Activated T-cell treated with anti-CD3 and anti-CD28 coated beads, Interleukin-2, amount 50 U/mL, for 24 hours (primary cell): ENCODE measurements around the gene KCNK5.
A peak's percentile ranks its signal among the peaks of the same experiment; 100 is the strongest.

Experiments
- DNase-seq: peaks from one replicate; pipeline ENCODE4 v3.0.0-alpha.2; 2020
- H3K27ac Mint-ChIP-seq: 2 replicates; pipeline ENCODE4 v1.8.0; 2020; ENCODE audit warnings: mild to moderate bottlenecking, mixed read lengths
- H3K27me3 Mint-ChIP-seq: 2 replicates; pipeline ENCODE4 v1.8.0; 2020; ENCODE audit warnings: mixed read lengths
- H3K36me3 Mint-ChIP-seq: 2 replicates; pipeline ENCODE4 v1.8.0; 2020; ENCODE audit warnings: low read depth, mixed read lengths
- H3K4me1 Mint-ChIP-seq: 2 replicates; pipeline ENCODE4 v1.8.0; 2020; ENCODE audit warnings: low read depth, mixed read lengths
- H3K4me3 Mint-ChIP-seq: 2 replicates; pipeline ENCODE4 v1.8.0; 2020; ENCODE audit warnings: mild to moderate bottlenecking, moderate library complexity, mixed read lengths
- H3K9me3 Mint-ChIP-seq: 2 replicates; pipeline ENCODE4 v1.8.0; 2020; ENCODE audit warnings: mixed read lengths

Gene KCNK5

DNA sequence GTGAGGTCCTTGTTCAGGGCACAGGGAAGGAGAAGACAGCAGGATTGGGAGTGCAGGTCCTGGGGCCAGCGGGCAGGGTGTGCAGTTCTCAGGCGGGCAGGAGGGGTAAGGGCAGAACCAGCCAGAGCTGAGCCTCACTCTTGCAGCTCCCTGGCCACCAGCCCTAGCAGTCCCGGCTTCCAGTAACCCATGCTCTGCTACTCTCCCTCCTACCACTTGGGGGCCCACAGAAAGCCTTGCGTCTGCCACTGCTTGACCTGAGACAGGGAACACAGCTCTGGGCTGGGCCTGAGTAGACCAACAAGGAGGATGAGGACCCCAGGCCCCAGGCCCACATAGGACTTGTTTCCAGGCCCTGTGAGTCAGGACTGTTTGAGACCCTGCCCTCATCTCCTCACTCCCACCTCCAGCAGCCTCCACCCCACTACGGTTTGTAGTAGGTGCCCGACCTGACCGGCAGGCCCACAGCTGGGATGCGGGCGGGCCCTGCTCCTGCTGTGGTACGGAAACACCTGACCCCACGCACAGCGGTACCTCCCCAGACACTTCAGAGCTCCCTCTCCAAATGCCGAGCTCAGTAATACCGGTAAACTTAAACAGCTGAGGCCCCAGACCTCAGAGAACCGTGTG, 39.2 kb downstream of the KCNK5 start:
- no peaks in the 10 kb centered on the region for H3K9me3 Mint-ChIP-seq
- DNase-seq = no peak
- no peaks in the 10 kb centered on the region for H3K27me3 Mint-ChIP-seq
- no peak overlapping the region for H3K27ac Mint-ChIP-seq
- H3K4me3 Mint-ChIP-seq = no peak overlapping the region
- peaks cover 19% of the 10 kb centered on the region for H3K4me1 Mint-ChIP-seq
- H3K36me3 Mint-ChIP-seq = peaks cover 86% of the 10 kb centered on the region

DNA sequence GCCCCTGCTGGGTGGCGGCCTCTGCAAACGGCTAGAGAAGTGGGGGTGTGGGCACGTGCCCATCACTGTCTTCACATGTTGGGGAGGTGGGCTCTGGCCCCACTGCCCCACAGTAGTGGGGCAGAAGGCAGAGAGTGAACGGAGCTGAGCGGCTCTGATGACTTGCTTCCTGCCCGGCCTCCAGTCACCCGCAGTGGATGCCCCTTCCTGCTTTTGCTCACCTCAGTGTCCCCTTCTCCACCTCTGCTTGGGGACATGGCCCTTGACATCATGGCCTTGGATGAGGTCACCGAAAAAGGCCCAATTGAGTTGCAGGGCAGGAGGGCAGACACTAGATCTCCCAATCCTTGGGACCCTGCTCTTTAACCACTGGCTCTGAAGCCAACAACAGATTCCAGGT, 40.1 kb downstream of the KCNK5 start:
- no peak for DNase-seq
- H3K4me3 Mint-ChIP-seq = no peak overlapping the region
- H3K4me1 Mint-ChIP-seq = peaks cover 19% of the 10 kb centered on the region
- no peaks in the 10 kb centered on the region for H3K9me3 Mint-ChIP-seq
- no peak overlapping the region for H3K27ac Mint-ChIP-seq
- H3K27me3 Mint-ChIP-seq = no peaks in the 10 kb centered on the region
- peaks cover 86% of the 10 kb centered on the region for H3K36me3 Mint-ChIP-seq

DNA sequence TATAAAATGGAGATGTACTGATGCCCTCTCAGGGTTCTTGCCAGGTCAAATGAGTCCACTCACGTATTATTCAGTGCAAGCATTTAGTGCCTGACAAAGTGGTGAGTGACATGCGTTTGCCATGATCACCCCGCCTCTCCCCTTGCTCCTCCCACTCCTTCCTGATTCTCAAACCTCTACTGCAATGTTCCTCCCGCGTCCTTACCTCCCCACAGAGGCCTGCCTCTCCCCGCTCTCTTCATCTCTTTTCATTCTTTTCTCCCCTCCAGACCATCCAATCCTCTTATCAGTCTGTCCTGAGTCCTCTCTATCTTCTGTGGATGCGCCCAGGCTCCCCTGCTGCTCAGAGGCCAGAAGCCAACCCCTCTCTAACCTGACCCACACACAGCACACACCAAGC, 40.7 kb downstream of the KCNK5 start:
- Mint-ChIP-seq H3K27me3 (no peaks in the 10 kb centered on the region), H3K4me3 (no peak overlapping the region), H3K9me3 (no peaks in the 10 kb centered on the region), H3K36me3 (peaks cover 85% of the 10 kb centered on the region), H3K27ac (peak overlapping the region; percentile 12), H3K4me1 (peaks cover 19% of the 10 kb centered on the region)
- no peak for DNase-seq

DNA sequence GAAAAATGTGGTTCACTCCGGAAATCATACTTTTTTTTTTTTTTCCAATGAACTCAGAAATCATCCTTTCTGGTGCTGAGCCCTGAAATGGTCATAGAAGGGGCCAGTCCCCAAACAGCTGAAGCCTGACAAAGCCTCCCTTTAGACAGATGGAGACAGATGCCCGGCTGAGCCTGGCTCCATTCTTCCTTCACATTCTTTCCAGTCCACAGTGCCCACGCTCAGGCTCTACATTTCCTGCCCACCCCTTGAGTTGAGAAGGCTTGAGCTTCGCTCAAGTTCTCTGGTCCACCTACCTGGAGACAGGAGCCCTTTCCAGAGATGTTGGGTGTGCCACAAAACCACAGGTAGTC, 41.2 kb downstream of the KCNK5 start:
- Mint-ChIP-seq H3K4me1 (peaks cover 19% of the 10 kb centered on the region), H3K9me3 (no peaks in the 10 kb centered on the region), H3K27me3 (no peaks in the 10 kb centered on the region), H3K27ac (peak overlapping the region; percentile 34), H3K36me3 (peaks cover 80% of the 10 kb centered on the region), H3K4me3 (no peak overlapping the region)
- no peak for DNase-seq

DNA sequence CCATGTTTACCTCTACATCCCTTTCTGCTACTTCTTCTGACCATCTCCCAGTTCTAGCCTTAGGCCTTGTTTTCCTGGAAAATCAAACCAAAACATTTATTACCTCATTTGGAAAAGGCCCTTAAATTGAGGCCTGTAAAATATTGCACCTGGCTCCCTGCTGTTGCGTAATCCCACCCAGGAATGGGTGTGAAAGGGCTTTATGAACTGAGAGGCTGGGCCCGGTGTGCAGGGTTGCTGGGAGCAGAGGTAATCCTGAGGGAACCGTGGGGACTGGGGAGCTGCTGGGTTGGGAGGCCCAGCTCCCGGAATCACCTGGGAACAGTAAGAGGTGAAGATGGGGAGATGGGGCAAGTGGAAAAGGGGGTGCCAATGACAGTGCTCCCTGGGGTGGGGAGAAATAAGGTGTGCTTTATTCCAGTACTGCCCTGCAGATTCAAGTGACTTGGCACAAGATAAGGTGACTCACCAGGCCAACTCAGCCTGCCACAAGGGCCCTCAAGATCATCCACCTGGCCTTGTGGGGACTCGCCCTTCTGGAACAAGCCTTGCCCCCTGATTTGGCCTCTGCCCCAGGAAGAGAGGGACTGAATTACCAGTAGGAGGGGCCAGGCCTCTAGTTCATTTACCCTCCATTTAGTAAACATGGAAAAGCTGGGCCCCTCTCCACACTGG, 44.2 kb downstream of the KCNK5 start:
- H3K4me1 Mint-ChIP-seq = peaks cover 15% of the 10 kb centered on the region
- H3K27me3 Mint-ChIP-seq = no peaks in the 10 kb centered on the region
- no peak overlapping the region for H3K4me3 Mint-ChIP-seq
- no peak overlapping the region for H3K27ac Mint-ChIP-seq
- DNase-seq = no peak
- no peaks in the 10 kb centered on the region for H3K9me3 Mint-ChIP-seq
- peaks cover 56% of the 10 kb centered on the region for H3K36me3 Mint-ChIP-seq

DNA sequence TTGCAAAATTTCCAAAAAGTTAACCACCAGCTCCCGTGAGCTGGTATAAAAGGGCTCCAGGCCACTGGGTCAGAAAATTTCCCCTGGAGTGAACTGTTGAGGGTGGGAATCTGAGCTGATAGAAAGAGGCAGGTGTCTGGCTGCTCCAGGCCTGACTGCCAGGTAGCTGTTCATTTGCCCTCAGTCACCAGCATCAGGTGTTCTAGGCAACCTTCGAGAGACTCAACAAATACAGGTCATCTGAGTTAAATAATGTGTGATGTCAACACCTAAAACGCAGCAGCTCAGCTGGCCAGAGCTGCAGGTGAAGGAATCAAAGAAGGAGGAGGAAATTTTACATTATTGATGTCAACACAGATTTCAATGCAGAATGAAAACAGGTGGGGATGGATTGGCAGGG, 46.7 kb downstream of the KCNK5 start:
- Mint-ChIP-seq H3K9me3 (peaks cover 9% of the 10 kb centered on the region), H3K27me3 (no peaks in the 10 kb centered on the region), H3K4me1 (no peaks in the 10 kb centered on the region), H3K27ac (no peak overlapping the region), H3K36me3 (peaks cover 33% of the 10 kb centered on the region), H3K4me3 (no peak overlapping the region)
- no peak for DNase-seq

DNA sequence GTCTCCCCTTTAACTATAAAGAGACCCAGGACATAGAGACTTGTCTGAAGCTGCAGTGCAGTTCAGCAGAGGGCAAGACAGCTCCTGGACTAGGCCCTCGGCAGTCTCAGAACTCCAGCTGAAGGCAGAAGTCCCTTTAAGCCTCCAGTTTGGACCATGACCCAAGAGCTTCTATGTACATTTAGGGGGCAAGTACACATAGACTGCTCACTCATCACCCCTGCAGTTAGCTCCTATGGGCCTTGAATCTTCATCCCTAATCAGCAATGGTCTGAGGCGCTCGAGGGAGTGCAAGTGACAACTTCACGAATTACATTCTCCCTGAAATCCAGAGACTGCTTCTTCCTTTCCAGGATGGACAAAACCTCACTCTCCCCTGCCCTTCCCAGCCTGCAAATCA, 47.4 kb downstream of the KCNK5 start:
- DNase-seq = no peak
- Mint-ChIP-seq H3K4me1 (no peaks in the 10 kb centered on the region), H3K9me3 (peaks cover 17% of the 10 kb centered on the region), H3K36me3 (peaks cover 29% of the 10 kb centered on the region), H3K4me3 (no peak overlapping the region), H3K27me3 (no peaks in the 10 kb centered on the region), H3K27ac (no peak overlapping the region)

DNA sequence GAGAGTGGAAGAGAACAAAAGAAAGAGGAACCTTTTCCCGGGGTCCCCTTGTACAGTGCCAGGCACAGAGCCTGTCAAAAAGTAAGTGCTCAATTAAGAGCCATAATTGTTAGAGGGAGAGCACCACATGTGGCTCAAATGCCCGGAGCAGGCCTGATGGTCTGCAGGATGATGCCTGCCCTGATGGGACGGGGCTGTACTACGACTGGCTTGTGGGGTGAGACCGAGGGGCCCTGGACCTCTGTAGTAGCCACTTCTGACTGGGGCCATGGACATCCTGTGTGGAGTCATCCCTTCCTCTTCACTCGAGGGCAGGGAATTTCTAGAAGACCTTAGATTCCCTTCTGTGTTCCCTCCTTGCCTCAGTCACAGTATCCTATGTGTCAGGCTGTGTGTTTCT, 47.9 kb downstream of the KCNK5 start:
- peaks cover 24% of the 10 kb centered on the region for H3K36me3 Mint-ChIP-seq

DNA sequence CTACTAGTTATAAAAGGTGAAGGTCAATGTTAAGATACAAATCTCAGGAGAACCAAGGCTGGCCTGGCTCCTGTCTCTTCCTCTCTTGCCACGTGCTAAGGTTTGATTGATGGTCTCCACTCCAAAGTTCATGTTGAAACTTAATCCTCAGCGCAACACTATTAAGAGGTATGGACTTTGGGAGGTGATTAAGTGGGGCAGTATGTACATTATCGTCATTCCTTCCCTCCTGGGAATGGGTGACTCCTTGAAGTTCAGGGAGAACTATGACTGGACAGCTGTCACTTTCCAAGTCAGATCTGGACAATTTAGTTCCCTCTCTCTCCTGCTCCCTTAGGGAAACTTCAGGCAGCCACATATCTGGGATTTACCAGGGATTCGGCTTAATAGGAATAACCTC, 50.5 kb downstream of the KCNK5 start:
- H3K9me3 Mint-ChIP-seq = peaks cover 18% of the 10 kb centered on the region
- no peak for DNase-seq
- H3K27me3 Mint-ChIP-seq = no peaks in the 10 kb centered on the region
- H3K4me1 Mint-ChIP-seq = no peaks in the 10 kb centered on the region
- no peak overlapping the region for H3K4me3 Mint-ChIP-seq
- H3K27ac Mint-ChIP-seq = no peak overlapping the region
- H3K36me3 Mint-ChIP-seq = peaks cover 3% of the 10 kb centered on the region

More for the DNA sequence above, 47.9 kb downstream of the KCNK5 start:
- peaks cover 18% of the 10 kb centered on the region for H3K9me3 Mint-ChIP-seq
- H3K27me3 Mint-ChIP-seq = no peaks in the 10 kb centered on the region
- H3K27ac Mint-ChIP-seq = no peak overlapping the region
- H3K4me1 Mint-ChIP-seq = no peaks in the 10 kb centered on the region
- H3K4me3 Mint-ChIP-seq = no peak overlapping the region
- no peak for DNase-seq

DNA sequence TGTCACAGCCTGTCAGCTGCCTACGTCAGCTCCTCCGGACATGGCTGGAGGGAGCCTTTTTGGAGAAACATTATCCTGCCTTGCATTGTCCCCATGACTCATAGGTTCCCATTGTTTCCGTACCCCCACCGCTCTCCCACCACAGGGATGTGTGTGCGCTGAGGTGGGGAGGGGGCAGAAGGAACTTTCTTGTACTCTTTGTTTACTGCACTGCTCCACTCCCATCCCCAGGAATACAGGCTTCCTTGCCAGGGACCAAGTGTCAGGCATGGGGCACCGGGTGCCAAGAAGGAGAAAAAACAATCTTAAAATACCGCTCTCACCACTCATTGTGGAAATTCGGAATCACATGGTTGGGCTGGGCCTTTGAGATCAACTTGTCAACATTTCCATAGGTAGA, 51.0 kb downstream of the KCNK5 start:
- Mint-ChIP-seq H3K27me3 (no peaks in the 10 kb centered on the region), H3K36me3 (peaks cover 2% of the 10 kb centered on the region), H3K4me1 (no peaks in the 10 kb centered on the region), H3K4me3 (no peak overlapping the region), H3K9me3 (peaks cover 18% of the 10 kb centered on the region), H3K27ac (no peak overlapping the region)
- DNase-seq = no peak

DNA sequence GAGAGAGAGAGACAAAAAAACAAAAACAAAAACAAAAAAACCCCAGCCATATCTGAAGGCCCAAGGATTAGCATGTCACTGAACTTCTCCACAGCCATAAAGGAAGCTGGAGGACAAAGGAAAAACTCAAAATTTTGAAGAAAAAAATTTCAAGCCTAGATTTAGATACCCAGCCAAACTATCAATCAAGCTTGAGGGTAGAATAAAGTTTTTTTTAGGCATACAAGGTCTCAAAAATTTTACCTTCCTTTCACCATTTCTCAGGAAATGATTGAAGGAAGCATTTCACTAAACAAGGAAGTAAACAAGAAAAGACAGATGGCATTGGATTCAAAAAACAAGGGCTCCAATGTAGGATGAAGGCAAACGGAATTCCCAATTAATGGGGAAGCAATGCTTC, 52.1 kb downstream of the KCNK5 start:
- no peaks in the 10 kb centered on the region for H3K4me1 Mint-ChIP-seq

DNA sequence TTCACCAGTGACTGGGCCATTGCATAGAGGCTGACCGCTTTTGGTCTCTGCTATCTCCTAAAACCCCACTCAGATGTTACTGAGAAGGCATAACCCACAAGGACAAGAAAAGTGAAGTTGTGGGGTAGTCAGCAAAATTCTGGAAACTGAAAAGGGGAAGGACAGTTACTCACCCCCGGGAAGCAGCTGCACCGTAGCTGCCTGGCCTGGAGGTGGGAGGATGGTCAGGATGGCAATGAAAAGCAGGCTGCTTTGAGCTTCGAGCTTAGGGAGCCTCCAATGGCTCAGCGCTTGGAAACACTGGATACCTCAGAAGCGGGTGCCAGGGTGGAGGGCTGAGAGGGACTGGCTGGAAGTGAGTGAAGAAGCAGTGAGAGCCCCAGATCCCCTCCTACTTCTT, 56.0 kb downstream of the KCNK5 start:
- no peak overlapping the region for H3K27ac Mint-ChIP-seq

More for the DNA sequence above, 52.1 kb downstream of the KCNK5 start:
- H3K9me3 Mint-ChIP-seq = peaks cover 18% of the 10 kb centered on the region
- H3K36me3 Mint-ChIP-seq = peaks cover 2% of the 10 kb centered on the region
- no peak overlapping the region for H3K27ac Mint-ChIP-seq
- DNase-seq = no peak
- no peaks in the 10 kb centered on the region for H3K27me3 Mint-ChIP-seq
- H3K4me3 Mint-ChIP-seq = no peak overlapping the region

DNA sequence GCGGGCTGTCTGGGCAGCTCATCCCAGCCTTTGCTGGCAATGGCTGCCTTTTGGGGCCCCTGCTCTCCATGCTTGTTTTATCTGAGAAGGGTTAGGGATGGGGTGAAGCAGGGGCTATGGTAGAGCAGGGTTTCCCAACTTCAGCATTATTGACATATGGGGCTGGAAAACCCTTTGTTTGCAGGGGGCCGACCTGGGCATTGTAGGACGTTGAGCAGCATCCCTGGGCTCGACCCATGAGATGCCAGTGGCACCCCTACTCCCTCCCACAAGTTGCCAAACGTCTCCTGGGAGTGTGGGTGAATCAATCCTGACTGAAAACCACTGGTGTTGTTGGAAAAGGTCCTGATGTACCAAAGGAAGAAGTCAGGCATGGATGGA, 56.9 kb downstream of the KCNK5 start:
- Mint-ChIP-seq H3K9me3 (peaks cover 12% of the 10 kb centered on the region), H3K27me3 (no peaks in the 10 kb centered on the region), H3K27ac (no peak overlapping the region), H3K4me3 (no peak overlapping the region), H3K4me1 (no peaks in the 10 kb centered on the region), H3K36me3 (peaks cover 2% of the 10 kb centered on the region)
- no peak for DNase-seq

More for the DNA sequence above, 56.0 kb downstream of the KCNK5 start:
- no peaks in the 10 kb centered on the region for H3K27me3 Mint-ChIP-seq
- peaks cover 2% of the 10 kb centered on the region for H3K36me3 Mint-ChIP-seq
- DNase-seq = no peak
- H3K9me3 Mint-ChIP-seq = peaks cover 18% of the 10 kb centered on the region
- no peaks in the 10 kb centered on the region for H3K4me1 Mint-ChIP-seq
- H3K4me3 Mint-ChIP-seq = no peak overlapping the region

DNA sequence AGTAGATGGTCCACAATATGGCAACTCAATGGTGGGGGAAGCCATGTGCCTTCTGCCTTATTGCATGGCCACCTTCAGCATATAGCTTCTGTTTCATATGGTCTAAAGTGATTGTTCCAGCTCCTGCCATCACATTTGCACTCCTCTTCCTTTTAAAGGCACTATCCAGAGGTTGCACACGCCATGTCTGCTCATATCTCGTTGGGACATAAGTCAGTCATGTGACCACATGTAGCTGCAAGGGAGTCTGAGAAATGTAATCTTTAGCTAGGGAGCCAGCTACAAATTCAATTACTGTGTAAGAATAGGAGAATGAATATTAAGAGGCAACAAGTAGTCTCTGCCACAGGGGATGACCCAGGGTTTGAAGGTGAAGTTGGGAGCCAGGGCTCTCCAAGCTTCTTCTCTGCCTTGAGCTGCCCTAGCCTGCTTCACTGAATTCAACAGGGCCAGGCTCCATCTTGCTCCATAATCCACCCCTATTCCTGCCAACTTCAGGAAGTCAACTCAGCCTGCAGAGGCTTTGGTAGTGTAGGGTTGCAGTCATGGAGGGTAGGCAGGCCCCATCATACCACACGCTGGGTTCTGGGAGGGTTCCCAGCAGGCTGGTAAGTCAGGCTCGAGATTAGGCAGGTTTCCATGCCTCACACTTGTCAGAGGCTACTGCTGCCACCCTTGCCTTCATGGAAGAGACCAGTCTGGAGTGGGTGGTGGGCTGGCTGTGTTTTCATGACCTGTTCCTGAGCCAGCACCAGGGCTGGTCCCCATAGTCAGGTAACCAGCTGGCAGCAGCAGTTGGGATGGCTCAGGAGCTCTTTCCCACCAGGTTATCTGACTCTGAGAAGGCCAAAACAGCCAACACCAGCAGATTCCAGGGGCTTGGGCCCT, 57.5 kb downstream of the KCNK5 start:
- no peak for DNase-seq
- Mint-ChIP-seq H3K4me3 (no peak overlapping the region), H3K9me3 (peaks cover 6% of the 10 kb centered on the region), H3K27me3 (no peaks in the 10 kb centered on the region), H3K4me1 (peaks cover 2% of the 10 kb centered on the region), H3K27ac (no peak overlapping the region), H3K36me3 (peaks cover 2% of the 10 kb centered on the region)

DNA sequence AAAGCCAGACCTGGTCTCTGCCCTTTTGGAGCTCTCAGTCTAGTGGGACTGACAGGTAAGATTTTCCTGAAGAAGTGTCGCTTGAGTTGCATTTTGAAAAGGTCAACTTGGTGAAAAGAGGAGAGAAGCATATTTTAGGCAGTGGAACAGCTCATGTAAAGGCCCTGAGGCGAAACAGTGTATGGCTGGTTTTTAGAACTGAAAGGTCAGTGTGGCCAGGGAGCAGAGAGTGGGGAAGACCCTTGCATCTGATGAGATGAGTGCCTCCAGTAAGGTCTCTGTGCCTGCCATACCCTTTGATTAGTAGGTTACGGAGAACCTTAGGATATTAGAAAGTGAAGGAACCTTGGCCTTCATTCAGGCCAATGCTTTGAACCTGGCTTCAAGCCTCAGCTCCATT, 58.4 kb downstream of the KCNK5 start:
- Mint-ChIP-seq H3K27ac (no peak overlapping the region), H3K4me1 (peaks cover 5% of the 10 kb centered on the region), H3K9me3 (peaks cover 5% of the 10 kb centered on the region), H3K4me3 (no peak overlapping the region), H3K27me3 (peaks cover 4% of the 10 kb centered on the region), H3K36me3 (peaks cover 2% of the 10 kb centered on the region)
- no peak for DNase-seq
